T-helper 2 cell treated with Interferon-gamma antibody and Interleukin-4, amounts not matched to agents 100 ng/mL and 5 ng/mL, for 36 hours (primary cell): ENCODE data around the gene MFSD6. TPM values are rescaled to one million over a fixed set of nuclear protein-coding genes. Genes with fewer than 3 reads are reported as not detected.

Experiments
- intact Hi-C: fragments of 100-400 bp; cut with micrococcal nuclease; formaldehyde crosslinking; loops from one replicate; pipeline ENCODE4 v1.15.1; 2023
- total RNA-seq: library from RNA; stranded (reverse); gene quantifications from 2 replicates; pipeline ENCODE4 v1.2.3, GENCODE V29; 2022

MFSD6 gene
- total RNA-seq, 1 donor from 2014 or later: 48.9 TPM

- intact Hi-C loops: no loop called here
These were observed 24.5 kb downstream of the MFSD6 start for GRCh38 chr2:190432567-190433231.

GRCh38 chr2:190435031-190435670 lies 27.0 kb downstream of the MFSD6 start:
- intact Hi-C loops: no loop called here

GRCh38 chr2:190436557-190436956 lies 28.4 kb downstream of the MFSD6 start:
- intact Hi-C loops: no loop called here

- intact Hi-C loops: no loop called here
These were observed 32.0 kb downstream of the MFSD6 start for GRCh38 chr2:190440113-190440512.

- intact Hi-C loops: no loop called here
These were observed 33.4 kb downstream of the MFSD6 start for GRCh38 chr2:190441564-190441963.

GRCh38 chr2:190443055-190443454 lies 34.9 kb downstream of the MFSD6 start:
- intact Hi-C loops: no loop called here

GRCh38 chr2:190443778-190444481 lies 35.8 kb downstream of the MFSD6 start:
- intact Hi-C loops: no loop called here

GRCh38 chr2:190444976-190445375 lies 36.8 kb downstream of the MFSD6 start:
- intact Hi-C loops: no loop called here

GRCh38 chr2:190446193-190446592 lies 38.0 kb downstream of the MFSD6 start:
- intact Hi-C loops: no loop called here

GRCh38 chr2:190446750-190447516 lies 38.8 kb downstream of the MFSD6 start:
- intact Hi-C loops: no loop called here

GRCh38 chr2:190447766-190448165 lies 39.6 kb downstream of the MFSD6 start:
- intact Hi-C loops: no loop called here

- intact Hi-C loops: no loop called here
These were observed 41.8 kb downstream of the MFSD6 start for GRCh38 chr2:190449925-190450324.

GRCh38 chr2:190450363-190450762 lies 42.2 kb downstream of the MFSD6 start:
- intact Hi-C loops: no loop called here

- intact Hi-C loops: no loop called here
These were observed 43.5 kb downstream of the MFSD6 start for GRCh38 chr2:190451561-190452176.

- intact Hi-C loops: no loop called here
These were observed 44.3 kb downstream of the MFSD6 start for GRCh38 chr2:190452433-190452832.

- intact Hi-C loops: no loop called here
These were observed 46.6 kb downstream of the MFSD6 start for GRCh38 chr2:190454795-190455194.

- intact Hi-C loops: no loop called here
These were observed 47.4 kb downstream of the MFSD6 start for GRCh38 chr2:190455358-190456095.

- intact Hi-C loops: no loop called here
These were observed 48.7 kb downstream of the MFSD6 start for GRCh38 chr2:190456833-190457232.

GRCh38 chr2:190457256-190457655 lies 49.1 kb downstream of the MFSD6 start:
- intact Hi-C loops: no loop called here

- intact Hi-C loops: no loop called here
These were observed 50.4 kb downstream of the MFSD6 start for GRCh38 chr2:190458352-190459107.
